Coronary artery (tissue), 2 donors: Measurements from ENCODE around the gene CNNM1.

Experiments
- DNase-seq: peaks from one replicate; pipeline ENCODE4 v3.0.0-alpha.2; 2017; ENCODE audit warnings: low spot score
- H3K27ac ChIP-seq, 2 donors: fragments of 200-600 bp; sonication (generic); one replicate each; pipeline ENCODE4 v1.5.1; 2016 to 2019
- H3K4me3 ChIP-seq: fragments of 200-600 bp; sonication (generic); 2 replicates; pipeline ENCODE4 v1.5.1; 2016; ENCODE audit warnings: mild to moderate bottlenecking, moderate library complexity
- CTCF ChIP-seq: fragments of 200-600 bp; sonication (generic); IDR thresholded peaks from one replicate; pipeline ENCODE4 v1.5.1; 2019; ENCODE audit warnings: antibody characterized with exemption

Gene CNNM1

GRCh38 chr10:99331207-99331803, 2.1 kb downstream of the CNNM1 start:
- Histone ChIP-seq H3K27ac (no peak overlapping the region), H3K4me3 (no peak overlapping the region)
- TF ChIP-seq CTCF, result no peak
- DNase-seq, result no peak

GRCh38 chr10:99337311-99337811, 8.2 kb downstream of the CNNM1 start:
- H3K27ac ChIP-seq, result no peak overlapping the region
- H3K4me3 ChIP-seq, result no peak overlapping the region
- TF ChIP-seq CTCF, result no peak
- no peak for DNase-seq

GRCh38 chr10:99337901-99338300, 8.7 kb downstream of the CNNM1 start:
- H3K27ac ChIP-seq, result no peak overlapping the region
- TF ChIP-seq CTCF, result no peak
- no peak overlapping the region for H3K4me3 ChIP-seq
- no peak for DNase-seq

GRCh38 chr10:99339077-99339476, 9.9 kb downstream of the CNNM1 start:
- no peak for TF ChIP-seq CTCF
- peak overlapping the region in 1 of 2 donors; percentile 40 for H3K27ac ChIP-seq

GRCh38 chr10:99339563-99340047, 10.4 kb downstream of the CNNM1 start:
- no peak for TF ChIP-seq CTCF
- Histone ChIP-seq H3K27ac (peak overlapping the region in 1 of 2 donors; percentile 40), H3K4me3 (no peak overlapping the region)
- no peak for DNase-seq

More at GRCh38 chr10:99339077-99339476, 9.9 kb downstream of the CNNM1 start:
- H3K4me3 ChIP-seq, result no peak overlapping the region
- DNase-seq, result no peak

GRCh38 chr10:99340650-99341049, 11.5 kb downstream of the CNNM1 start:
- no peak for DNase-seq

More at GRCh38 chr10:99340650-99341049, 11.5 kb downstream of the CNNM1 start:
- Histone ChIP-seq H3K4me3 (no peak overlapping the region), H3K27ac (peak overlapping the region in 1 of 2 donors; percentile 52)
- TF ChIP-seq CTCF, result no peak
